Neural cell (in vitro differentiated cells): Measurements from ENCODE around the gene LEF1. TPM values are rescaled to one million over a fixed set of nuclear protein-coding genes. Genes with fewer than 3 reads are reported as not detected.

Experiments used
- H2AFZ ChIP-seq: fragments of 200-600, 300-800 bp; sonication (generic), shearing (Covaris generic); 2 replicates; pipeline ENCODE4 v1.6.0; 2014; ENCODE audit warnings: low read depth, mild to moderate bottlenecking, antibody characterized with exemption, low read length, moderate library complexity
- H3F3A ChIP-seq: fragments of 200-600 bp; shearing (Covaris generic); 2 replicates; pipeline ENCODE4 v1.6.1; 2016; ENCODE audit warnings: mild to moderate bottlenecking, moderate library complexity, mixed read lengths, antibody characterized with exemption, low read length; ENCODE audit not compliant: insufficient read depth, poor library complexity, severe bottlenecking
- H3K27ac ChIP-seq: fragments of 200-600, 300-800 bp; sonication (generic), shearing (Covaris generic); 2 replicates; pipeline ENCODE4 v1.5.1; 2014; ENCODE audit warnings: mild to moderate bottlenecking, low read length, moderate library complexity
- H3K27me3 ChIP-seq: fragments of 300-800, 200-600 bp; sonication (generic), shearing (Covaris generic); 2 replicates; pipeline ENCODE4 v1.6.0; 2014; ENCODE audit warnings: mild to moderate bottlenecking, low read depth, low read length, moderate library complexity; ENCODE audit not compliant: insufficient read depth
- H3K36me3 ChIP-seq: fragments of 300-800, 200-600 bp; sonication (generic), shearing (Covaris generic); 2 replicates; pipeline ENCODE4 v1.5.1; 2014; ENCODE audit warnings: mild to moderate bottlenecking, antibody characterized with exemption, low read length, moderate library complexity; ENCODE audit not compliant: insufficient read depth
- H3K4me2 ChIP-seq: fragments of 300-800, 200-600 bp; sonication (generic), shearing (Covaris generic); 2 replicates; pipeline ENCODE4 v1.6.0; 2014; ENCODE audit warnings: mild to moderate bottlenecking, low read length
- H3K4me3 ChIP-seq: fragments of 300-800, 200-600 bp; sonication (generic), shearing (Covaris generic); 2 replicates; pipeline ENCODE4 v1.5.1; 2014; ENCODE audit warnings: mild to moderate bottlenecking, low read length, moderate library complexity
- H3K79me2 ChIP-seq: fragments of 200-600 bp; shearing (Covaris generic); replicated peaks from 2 replicates; pipeline ENCODE4 v1.6.0; 2014; ENCODE audit warnings: mild to moderate bottlenecking, low read length, moderate library complexity; ENCODE audit not compliant: insufficient read depth
- H3K9ac ChIP-seq: fragments of 300-800, 200-600 bp; sonication (generic), shearing (Covaris generic); 2 replicates; pipeline ENCODE4 v1.6.1; 2016; ENCODE audit warnings: mild to moderate bottlenecking, low read length, mixed read lengths
- H3K9me2 ChIP-seq: fragments of 200-600 bp; shearing (Covaris generic); 2 replicates; pipeline ENCODE4 v1.6.1; 2016; ENCODE audit warnings: mild to moderate bottlenecking, low read length, mixed read lengths; ENCODE audit not compliant: insufficient read depth
- H3K9me3 ChIP-seq: fragments of 200-600, 300-800 bp; sonication (generic), shearing (Covaris generic); 2 replicates; pipeline ENCODE4 v1.6.1; 2016; ENCODE audit warnings: mild to moderate bottlenecking, mixed run types, low read length, moderate library complexity, mixed read lengths
- H4K20me1 ChIP-seq: fragments of 200-600 bp; shearing (Covaris generic); 2 replicates; pipeline ENCODE4 v1.6.1; 2016; ENCODE audit warnings: mild to moderate bottlenecking, mixed run types; ENCODE audit not compliant: insufficient read depth
- CTCF ChIP-seq: fragments of 450-650 bp; IDR thresholded peaks from 2 replicates; pipeline ENCODE4 v1.5.1; 2014; ENCODE audit warnings: antibody characterized with exemption, mild to moderate bottlenecking, moderate library complexity; ENCODE audit not compliant: poor library complexity, severe bottlenecking
- EP300 ChIP-seq: fragments of 450-650 bp; conservative IDR thresholded peaks from 2 replicates; pipeline ENCODE4 v1.6.1; 2014; ENCODE audit warnings: antibody characterized with exemption, mild to moderate bottlenecking, moderate library complexity; ENCODE audit not compliant: poor library complexity, severe bottlenecking
- EZH2 ChIP-seq: fragments of 200-600, 300-800 bp; shearing (Covaris generic), sonication (generic); IDR thresholded peaks from 2 replicates; pipeline ENCODE4 v1.6.1; 2014; ENCODE audit warnings: antibody characterized with exemption, low read length, borderline replicate concordance, mild to moderate bottlenecking; ENCODE audit not compliant: insufficient read depth, poor library complexity, severe bottlenecking
- MXI1 ChIP-seq: fragments of 450-650 bp; conservative IDR thresholded peaks from 2 replicates; pipeline ENCODE4 v1.6.1; 2014; ENCODE audit warnings: antibody characterized with exemption, mild to moderate bottlenecking; ENCODE audit not compliant: poor library complexity, severe bottlenecking
- POLR2AphosphoS5 ChIP-seq: IDR thresholded peaks from 2 replicates; pipeline ENCODE4 v1.6.1; 2012
- RAD21 ChIP-seq: fragments of 450-650 bp; conservative IDR thresholded peaks from 2 replicates; pipeline ENCODE4 v1.6.1; 2014; ENCODE audit warnings: antibody characterized with exemption, mild to moderate bottlenecking, moderate library complexity
- REST ChIP-seq: IDR thresholded peaks from 2 replicates; pipeline ENCODE4 v1.6.1; 2012; ENCODE audit warnings: borderline replicate concordance
- SMC3 ChIP-seq: fragments of 450-650 bp; conservative IDR thresholded peaks from 2 replicates; pipeline ENCODE4 v1.6.1; 2014; ENCODE audit warnings: antibody characterized with exemption, mild to moderate bottlenecking, moderate library complexity; ENCODE audit not compliant: poor library complexity
- TAF1 ChIP-seq: IDR thresholded peaks from 2 replicates; pipeline ENCODE4 v1.6.1; 2012; ENCODE audit warnings: low read depth
- polyA plus RNA-seq: library from polyadenylated mRNA; depleted of rRNA; stranded (reverse); fragments of >200 nt; gene quantifications from 2 replicates; pipeline ENCODE4 v1.2.3, GENCODE V29; 2014

The LEF1 gene
- polyA plus RNA-seq, 1 donor from 2014 or later, result 0.78 TPM

- no peak overlapping the region for H3K27ac ChIP-seq
- H3K4me3 ChIP-seq, result no peak overlapping the region
- no peaks in the 10 kb centered on the region for H3K79me2 ChIP-seq
- H3K9me2 ChIP-seq, result no peaks in the 10 kb centered on the region
- H3K4me2 ChIP-seq, result no peak overlapping the region
- H4K20me1 ChIP-seq, result no peaks in the 10 kb centered on the region
- no peaks in the 10 kb centered on the region for H3K36me3 ChIP-seq
- H3F3A ChIP-seq, result no peaks in the 10 kb centered on the region
- H2AFZ ChIP-seq, result no peak overlapping the region
- no peaks in the 10 kb centered on the region for H3K27me3 ChIP-seq
- H3K9me3 ChIP-seq, result no peaks in the 10 kb centered on the region
- TF ChIP-seq REST (no peak), RAD21 (no peak), EP300 (no peak), SMC3 (no peak), POLR2AphosphoS5 (no peak), MXI1 (no peak), EZH2 (no peak), CTCF (no peak), TAF1 (no peak)
- no peak overlapping the region for H3K9ac ChIP-seq
Observed at GRCh38 chr4:108155373-108155772, 13.4 kb downstream of the LEF1 start.

GRCh38 chr4:108152980-108153379 is 15.8 kb downstream of the LEF1 start:
- Histone ChIP-seq H3K9ac (no peak overlapping the region), H3K27me3 (no peaks in the 10 kb centered on the region), H3K79me2 (no peaks in the 10 kb centered on the region), H3K9me3 (no peaks in the 10 kb centered on the region), H3K36me3 (no peaks in the 10 kb centered on the region), H3F3A (no peaks in the 10 kb centered on the region), H3K9me2 (no peaks in the 10 kb centered on the region), H3K27ac (no peak overlapping the region), H3K4me3 (no peak overlapping the region), H2AFZ (no peak overlapping the region), H3K4me2 (no peak overlapping the region), H4K20me1 (no peaks in the 10 kb centered on the region)
- no peak for TF ChIP-seq POLR2AphosphoS5
